HL-60 (cell line): ENCODE measurements around the gene MTR.

Experiments used
- DNase-seq, 2 experiments: peaks; one replicate each; pipeline ENCODE4 v3.0.0-alpha.2; 2010 to 2020; ENCODE audit warnings: low read depth in 1 of 2, low spot score in 1 of 2
- H3K27ac ChIP-seq: fragments of 250-450 bp; sonication (Bioruptor Pico); replicated peaks from 2 replicates; pipeline ENCODE4 v1.5.1; 2020; ENCODE audit warnings: mild to moderate bottlenecking, moderate library complexity
- H3K27me3 ChIP-seq: fragments of 250-450 bp; sonication (Bioruptor Pico); 2 replicates; pipeline ENCODE4 v1.5.1; 2021; ENCODE audit warnings: mild to moderate bottlenecking, moderate library complexity; ENCODE audit not compliant: insufficient read depth, poor library complexity, severe bottlenecking
- H3K4me3 ChIP-seq: replicated peaks from 2 replicates; pipeline ENCODE4 v1.5.1; 2011; ENCODE audit warnings: mild to moderate bottlenecking, control low read depth, low read length; ENCODE audit not compliant: insufficient read depth
- CTCF ChIP-seq: IDR thresholded peaks from one replicate; pipeline ENCODE4 v1.5.1; 2011; ENCODE audit warnings: low read length, control low read depth, inconsistent platforms; ENCODE audit not compliant: insufficient read depth
- GABPA ChIP-seq: IDR thresholded peaks from 2 replicates; pipeline ENCODE4 v1.6.1; 2012; ENCODE audit warnings: low read depth
- POLR2AphosphoS5 ChIP-seq: IDR thresholded peaks from 2 replicates; pipeline ENCODE4 v1.6.1; 2012; ENCODE audit warnings: low read depth
- REST ChIP-seq: IDR thresholded peaks from 2 replicates; pipeline ENCODE4 v1.6.1; 2012; ENCODE audit warnings: low read depth; ENCODE audit not compliant: insufficient replicate concordance
- SPI1 ChIP-seq: IDR thresholded peaks from 2 replicates; pipeline ENCODE4 v1.6.1; 2012; ENCODE audit warnings: low read depth, mild to moderate bottlenecking, borderline replicate concordance

The MTR gene

GRCh38 chr1:236768601-236769000 is 26.5 kb upstream of the MTR start:
- H3K27ac ChIP-seq, result no peak overlapping the region
- TF ChIP-seq GABPA, result no peak
- no peak for TF ChIP-seq CTCF
- no peak for TF ChIP-seq REST
- TF ChIP-seq POLR2AphosphoS5, result no peak
- no peaks in the 10 kb centered on the region for H3K27me3 ChIP-seq
- no peak overlapping the region for H3K4me3 ChIP-seq
- DNase-seq, result no peak

GRCh38 chr1:236773919-236774318 is 21.2 kb upstream of the MTR start:
- 0 out of 2 replicates have a peak, but pooled peaks have one; percentile 44 for TF ChIP-seq GABPA
- peak; percentile 28; the same call in 1 of the 2 replicates for TF ChIP-seq SPI1
- TF ChIP-seq CTCF, result no peak
- H3K27me3 ChIP-seq, result no peaks in the 10 kb centered on the region
- DNase-seq, result peak in 1 of 2 experiments; percentile 47
- no peak overlapping the region for H3K27ac ChIP-seq
- no peak overlapping the region for H3K4me3 ChIP-seq

GRCh38 chr1:236774926-236775325 is 20.2 kb upstream of the MTR start:
- Histone ChIP-seq H3K27me3 (no peaks in the 10 kb centered on the region), H3K27ac (no peak overlapping the region), H3K4me3 (no peak overlapping the region)
- TF ChIP-seq REST, result no peak
- TF ChIP-seq SPI1, result no peak
- no peak for TF ChIP-seq POLR2AphosphoS5
- TF ChIP-seq CTCF, result no peak
- TF ChIP-seq GABPA, result no peak
- DNase-seq, result no peak

- no peak overlapping the region for H3K27ac ChIP-seq
- H3K4me3 ChIP-seq, result no peak overlapping the region
- DNase-seq, result no peak
- no peaks in the 10 kb centered on the region for H3K27me3 ChIP-seq
- TF ChIP-seq CTCF, result no peak
- no peak for TF ChIP-seq REST
These were observed 15.8 kb upstream of the MTR start for GRCh38 chr1:236779312-236779711.
